Right lobe of liver (tissue), 6 donors: ENCODE data around the gene CD1E. TPM values are rescaled to one million over a fixed set of nuclear protein-coding genes. Genes with fewer than 3 reads are reported as not detected.

Experiments used
- ATAC-seq, 4 donors: fragments of 200-7000 bp; cut with Tn5 transposase; one replicate each; pipeline ENCODE4 v1.9.1; 2020; ENCODE audit warnings: mild to moderate bottlenecking in 4 of 4, moderate library complexity in 4 of 4
- DNase-seq, 3 donors: peaks; one replicate each; pipeline ENCODE4 v3.0.0-alpha.2; 2020
- H3K27ac ChIP-seq, 3 donors: fragments of 200-600 bp; one replicate each; pipeline ENCODE4 v1.8.0; 2022
- H3K27me3 ChIP-seq, 2 donors: fragments of 200-600 bp; one replicate each; pipeline ENCODE4 v1.8.0; 2022
- H3K36me3 ChIP-seq, 4 donors: fragments of 200-600 bp; sonication (generic) in 1 of 4; one replicate each; pipeline versions ENCODE4 v1.5.1 to v1.8.0; 2017 to 2022; ENCODE audit warnings: control low read depth in 1 of 4
- H3K4me1 ChIP-seq, 4 donors: fragments of 200-600 bp; sonication (generic) in 1 of 4; one replicate each; pipeline versions ENCODE4 v1.5.1 to v1.8.0; 2017 to 2022; ENCODE audit warnings: control low read depth in 1 of 4
- H3K4me3 ChIP-seq, 3 donors: fragments of 200-600 bp; one replicate each; pipeline ENCODE4 v1.8.0; 2022
- H3K9me3 ChIP-seq, 4 donors: fragments of 200-600 bp; sonication (generic) in 1 of 4; one replicate each; pipeline versions ENCODE4 v1.5.1 to v1.8.0; 2017 to 2022; ENCODE audit warnings: control low read depth in 1 of 4
- CTCF ChIP-seq, 4 donors: fragments of 200-600 bp in 3 of 4; fragments of 450-650 bp in 1 of 4; IDR thresholded peaks; one replicate each; pipeline versions ENCODE4 v1.5.1 to v1.8.0; 2016 to 2022; ENCODE audit warnings: antibody characterized with exemption in 4 of 4, mild to moderate bottlenecking in 2 of 4
- POLR2A ChIP-seq: fragments of 450-650 bp; IDR thresholded peaks from one replicate; pipeline ENCODE4 v1.6.1; 2017; ENCODE audit warnings: antibody characterized with exemption, mild to moderate bottlenecking
- WGBS: methylation state at CpG from one replicate; pipeline ENCODE4 v1.1.6; 2018; ENCODE audit warnings: low coverage, low lambda C conversion rate; ENCODE audit not compliant: insufficient coverage; ENCODE audit errors: missing lambda C conversion rate; 5-methylcytosine and 5-hydroxymethylcytosine counted together
- intact Hi-C, 2 donors: fragments of 100-400 bp; cut with DNase I; formaldehyde crosslinking; loops; one replicate each; pipeline versions ENCODE4 v1.11.2 to v1.14.1; 2022
- total RNA-seq, 6 experiments: library from RNA; depleted of rRNA in 2 of 6; stranded (reverse); fragments of >200 nt in 2 of 6; fragmentation: NEBNext Ultra II Directional in 3 of 6; extraction: Animal tissue kit (Norgen Biotek cat#: 25700) in 3 of 6; gene quantifications; one replicate each; pipeline versions ENCODE4 v1.1.0 to v1.2.4, GENCODE V29; 2016 to 2023
- donor health status: DM: no; HTN: yes; CAD: no.
- donor health status: DM: no; HTN: no; CAD: no.
- donor health status: DM: no; HTN: no; CAD: no.
- donor health status: DM: no; HTN: yes; CAD: no.
- donor health status: DM: no; HTN: yes; CAD: no.

Gene CD1E
- total RNA-seq, 6 experiments from 2014 or later: 0.58 TPM; not detected in 5

GRCh38 chr1:158356616-158357015 lies 2.9 kb downstream of the CD1E start:
- no peak overlapping the region for H3K4me3 ChIP-seq
- no peaks in the 10 kb centered on the region for H3K4me1 ChIP-seq
- H3K36me3 ChIP-seq: no peaks in the 10 kb centered on the region
- intact Hi-C loops: no loop called here
- ATAC-seq: no peak
- no peak overlapping the region for H3K27ac ChIP-seq
- WGBS: 37% methylated on average over 3 of the region's 3 CpGs
- no peak for TF ChIP-seq CTCF (IDR thresholded peaks at IDR 0.05)
- TF ChIP-seq POLR2A: no peak
- DNase-seq: no peak
- no peaks in the 10 kb centered on the region for H3K9me3 ChIP-seq
- H3K27me3 ChIP-seq: no peaks in the 10 kb centered on the region

- Histone ChIP-seq H3K36me3 (no peaks in the 10 kb centered on the region), H3K9me3 (no peaks in the 10 kb centered on the region), H3K4me3 (no peak overlapping the region), H3K27me3 (no peaks in the 10 kb centered on the region), H3K27ac (no peak overlapping the region), H3K4me1 (no peaks in the 10 kb centered on the region)
- no peak for DNase-seq
- no peak for ATAC-seq
- TF ChIP-seq CTCF (IDR thresholded peaks at IDR 0.05): no peak
- TF ChIP-seq POLR2A: no peak
- intact Hi-C loops: no loop called here
- WGBS: 63% methylated on average over 1 of the region's 1 CpG
These were observed 3.7 kb downstream of the CD1E start for GRCh38 chr1:158357441-158357840.

- Histone ChIP-seq H3K4me1 (no peaks in the 10 kb centered on the region), H3K9me3 (no peaks in the 10 kb centered on the region), H3K4me3 (no peak overlapping the region), H3K27me3 (no peaks in the 10 kb centered on the region), H3K27ac (no peak overlapping the region), H3K36me3 (no peaks in the 10 kb centered on the region)
- DNase-seq (no peak), ATAC-seq (no peak)
- WGBS: 0% methylated on average over 1 of the region's 1 CpG
- TF ChIP-seq POLR2A (no peak), CTCF (IDR thresholded peaks at IDR 0.05) (no peak)
- intact Hi-C loops: no loop called here
These were observed 8.8 kb downstream of the CD1E start for GRCh38 chr1:158362482-158362881.

GRCh38 chr1:158362941-158363340 lies 9.2 kb downstream of the CD1E start:
- intact Hi-C loops: no loop called here
- no peaks in the 10 kb centered on the region for H3K4me1 ChIP-seq
- ATAC-seq: no peak
- H3K9me3 ChIP-seq: no peaks in the 10 kb centered on the region
- DNase-seq: no peak
- TF ChIP-seq CTCF (IDR thresholded peaks at IDR 0.05) (no peak), POLR2A (no peak)
- no peaks in the 10 kb centered on the region for H3K36me3 ChIP-seq
- WGBS: 17% methylated on average over 1 of the region's 1 CpG
- no peak overlapping the region for H3K4me3 ChIP-seq
- no peaks in the 10 kb centered on the region for H3K27me3 ChIP-seq
- H3K27ac ChIP-seq: no peak overlapping the region

GRCh38 chr1:158366783-158367182 lies 13.1 kb downstream of the CD1E start:
- TF ChIP-seq CTCF (IDR thresholded peaks at IDR 0.05) (no peak), POLR2A (no peak)
- H3K27me3 ChIP-seq: no peaks in the 10 kb centered on the region
- no peaks in the 10 kb centered on the region for H3K4me1 ChIP-seq
- intact Hi-C loops: no loop called here
- H3K9me3 ChIP-seq: no peaks in the 10 kb centered on the region
- ATAC-seq (no peak), DNase-seq (no peak)
- no peak overlapping the region for H3K4me3 ChIP-seq
- no peak overlapping the region for H3K27ac ChIP-seq
- H3K36me3 ChIP-seq: no peaks in the 10 kb centered on the region
